WERI-Rb-1 (cell line): Measurements from ENCODE around the gene PLET1.

ENCODE experiments used
- DNase-seq: peaks from one replicate; pipeline ENCODE4 v3.0.0-alpha.2; 2020
- H3K27ac ChIP-seq: fragments of 250-450 bp; sonication (Bioruptor Pico); 2 replicates; pipeline ENCODE4 v1.5.1; 2020; ENCODE audit warnings: mild to moderate bottlenecking, moderate library complexity
- H3K27me3 ChIP-seq: fragments of 250-450 bp; sonication (Bioruptor Pico); 2 replicates; pipeline ENCODE4 v1.5.1; 2021; ENCODE audit warnings: mild to moderate bottlenecking, low read depth, moderate library complexity; ENCODE audit not compliant: insufficient read depth, severe bottlenecking
- H3K36me3 ChIP-seq: fragments of 250-450 bp; sonication (Bioruptor Pico); 2 replicates; pipeline ENCODE4 v1.5.1; 2020; ENCODE audit warnings: mild to moderate bottlenecking, moderate library complexity
- H3K4me3 ChIP-seq: 2 replicates; pipeline ENCODE4 v1.5.1; 2011; ENCODE audit warnings: low read depth, mild to moderate bottlenecking, control low read depth, low read length
- H3K9me3 ChIP-seq: fragments of 250-450 bp; sonication (Bioruptor Pico); 2 replicates; pipeline ENCODE4 v1.5.1; 2021; ENCODE audit warnings: mild to moderate bottlenecking, moderate library complexity; ENCODE audit not compliant: severe bottlenecking
- CTCF ChIP-seq: IDR thresholded peaks from 2 replicates; pipeline ENCODE4 v1.5.1; 2011; ENCODE audit warnings: low read depth, mild to moderate bottlenecking, control low read depth, inconsistent platforms, low read length

The PLET1 gene

GRCh38 chr11:112296044-112296443 is 35.4 kb upstream of the PLET1 start:
- H3K36me3 ChIP-seq = no peaks in the 10 kb centered on the region
- TF ChIP-seq CTCF = no peak
- no peaks in the 10 kb centered on the region for H3K27me3 ChIP-seq
- no peak overlapping the region for H3K4me3 ChIP-seq
- no peaks in the 10 kb centered on the region for H3K9me3 ChIP-seq
- no peak overlapping the region for H3K27ac ChIP-seq
- no peak for DNase-seq

GRCh38 chr11:112294688-112295340 is 34.2 kb upstream of the PLET1 start:
- no peak for DNase-seq
- Histone ChIP-seq H3K4me3 (no peak overlapping the region), H3K9me3 (no peaks in the 10 kb centered on the region), H3K36me3 (no peaks in the 10 kb centered on the region), H3K27ac (no peak overlapping the region), H3K27me3 (peaks cover 4% of the 10 kb centered on the region)
- TF ChIP-seq CTCF = no peak

GRCh38 chr11:112293614-112294013 is 33.0 kb upstream of the PLET1 start:
- peaks cover 4% of the 10 kb centered on the region for H3K27me3 ChIP-seq
- no peak for DNase-seq
- no peaks in the 10 kb centered on the region for H3K36me3 ChIP-seq
- H3K27ac ChIP-seq = no peak overlapping the region
- H3K4me3 ChIP-seq = no peak overlapping the region
- no peak for TF ChIP-seq CTCF
- no peaks in the 10 kb centered on the region for H3K9me3 ChIP-seq

- H3K4me3 ChIP-seq = no peak overlapping the region
- no peaks in the 10 kb centered on the region for H3K9me3 ChIP-seq
- no peak overlapping the region for H3K27ac ChIP-seq
- no peak for TF ChIP-seq CTCF
- H3K36me3 ChIP-seq = no peaks in the 10 kb centered on the region
- peaks cover 4% of the 10 kb centered on the region for H3K27me3 ChIP-seq
- DNase-seq = no peak
Measured at GRCh38 chr11:112292785-112293407, 32.2 kb upstream of the PLET1 start.

- Histone ChIP-seq H3K36me3 (no peaks in the 10 kb centered on the region), H3K27me3 (peaks cover 4% of the 10 kb centered on the region), H3K9me3 (no peaks in the 10 kb centered on the region), H3K4me3 (no peak overlapping the region), H3K27ac (no peak overlapping the region)
- TF ChIP-seq CTCF = no peak
- DNase-seq = no peak
Measured at GRCh38 chr11:112292188-112292587, 31.5 kb upstream of the PLET1 start.

- H3K4me3 ChIP-seq = no peak overlapping the region
- H3K9me3 ChIP-seq = no peaks in the 10 kb centered on the region
- no peak for TF ChIP-seq CTCF
- no peaks in the 10 kb centered on the region for H3K36me3 ChIP-seq
- H3K27ac ChIP-seq = no peak overlapping the region
- no peak for DNase-seq
- H3K27me3 ChIP-seq = peaks cover 4% of the 10 kb centered on the region
Measured at GRCh38 chr11:112291191-112291590, 30.5 kb upstream of the PLET1 start.
